Measurements from ENCODE around the gene ANK2.

DNA sequence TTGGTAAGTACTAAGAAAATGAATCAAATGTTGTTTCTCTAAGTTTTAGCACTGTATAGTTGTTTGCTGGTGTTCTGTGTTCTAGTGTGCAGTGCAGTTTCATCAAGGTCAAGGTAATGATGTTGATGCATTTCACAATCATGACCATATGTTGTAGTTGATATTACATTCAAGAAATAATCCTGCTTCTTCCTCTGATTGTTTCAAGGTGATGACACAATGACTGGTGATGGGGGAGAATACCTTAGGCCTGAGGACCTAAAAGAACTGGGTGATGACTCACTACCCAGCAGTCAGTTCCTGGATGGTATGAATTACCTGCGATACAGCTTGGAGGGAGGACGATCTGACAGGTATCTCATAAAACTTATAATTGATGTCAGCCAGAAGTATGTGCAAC lies 261.6 kb downstream of the ANK2 start:
- TF ChIP-seq GATA2 (IDR thresholded peaks at IDR 0.05; ENCODE audit: low read depth, low read length) (no peak), GATA3 (IDR thresholded peaks at IDR 0.05; ENCODE audit: low read depth, low read length) (no peak)
